Natural killer cell treated with Interleukin-12 subunit alpha and Interleukin-12 subunit beta and Interleukin-15 and Interleukin-18, amount 100 ng/mL, for 72 hours (primary cell): ENCODE results near the gene UGT1A8. TPM values are rescaled to one million over a fixed set of nuclear protein-coding genes. Genes with fewer than 3 reads are reported as not detected.

Source experiments
- ATAC-seq, 2 donors: fragments of 150-1000 bp; cut with Tn5 transposase in 1 of 2; sonication (Bioruptor Pico), chemical (Tn5 transposase) in 1 of 2; 2 replicates each; pipeline ENCODE4 v1.10.0; 2021
- DNase-seq: peaks from one replicate; pipeline ENCODE4 v3.0.0; 2022; ENCODE audit warnings: low spot score
- H3K27ac Mint-ChIP-seq, 2 donors: 1 replicate in 1 of 2; 2 replicates in 1 of 2; pipeline ENCODE4 v1.8.0; 2022; ENCODE audit warnings: mixed read lengths in 2 of 2, mild to moderate bottlenecking in 1 of 2, moderate library complexity in 1 of 2
- H3K27me3 Mint-ChIP-seq, 2 donors: 1 replicate in 1 of 2; 2 replicates in 1 of 2; pipeline ENCODE4 v1.8.0; 2022; ENCODE audit warnings: mixed read lengths in 2 of 2
- H3K36me3 Mint-ChIP-seq: one replicate; pipeline ENCODE4 v1.8.0; 2022; ENCODE audit warnings: mixed read lengths
- H3K4me1 Mint-ChIP-seq, 2 donors: 1 replicate in 1 of 2; 2 replicates in 1 of 2; pipeline ENCODE4 v1.8.0; 2022; ENCODE audit warnings: low read depth in 2 of 2, mixed read lengths in 2 of 2, mild to moderate bottlenecking in 1 of 2
- H3K4me3 Mint-ChIP-seq: one replicate; pipeline ENCODE4 v1.8.0; 2022; ENCODE audit warnings: mixed read lengths
- H3K9me3 Mint-ChIP-seq: 2 replicates; pipeline ENCODE4 v1.8.0; 2022; ENCODE audit warnings: mixed read lengths
- total RNA-seq, 2 donors: library from RNA; stranded (reverse); gene quantifications; one replicate each; pipeline ENCODE4 v1.2.3, GENCODE V29; 2022

The UGT1A8 gene
- total RNA-seq, 2 donors from 2014 or later: not detected

DNA sequence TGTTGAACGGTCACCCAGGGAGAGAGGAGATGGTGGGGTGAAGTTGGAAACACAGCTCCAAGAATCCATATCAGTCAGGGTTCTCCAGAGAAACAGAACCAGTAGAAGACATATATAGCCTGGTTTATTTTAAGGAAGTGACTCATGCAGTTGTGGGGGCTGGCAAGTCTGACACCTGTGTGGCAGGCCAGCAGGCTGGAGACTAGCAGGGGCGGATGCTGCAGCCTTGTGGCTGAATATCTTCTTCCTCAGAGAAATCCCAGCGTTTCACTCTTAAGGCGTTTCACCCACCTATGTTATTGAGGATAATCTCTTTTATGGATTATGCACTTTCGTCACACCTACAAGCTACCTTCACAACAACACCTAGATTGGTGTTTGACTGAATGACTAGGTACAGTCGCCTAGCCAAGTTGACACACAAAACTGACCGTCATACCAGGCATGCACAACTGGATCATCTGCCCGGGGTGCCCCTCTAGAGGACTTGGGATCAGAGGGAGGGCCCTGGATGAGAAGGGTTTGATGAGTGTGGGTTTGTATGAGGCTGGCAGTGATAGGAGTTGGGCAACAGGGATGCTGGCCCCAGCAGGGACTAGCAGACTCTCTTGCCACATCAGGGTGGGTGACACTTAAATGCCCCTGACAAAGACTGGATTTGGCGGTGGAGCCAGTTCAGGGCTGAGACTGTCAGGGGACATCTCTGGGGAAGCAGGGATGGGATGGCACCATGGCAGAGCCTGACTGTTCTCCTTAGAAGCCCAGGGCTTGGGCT, 184.1 kb downstream of the UGT1A8 start:
- ATAC-seq: peak in 1 of 2 donors; percentile 53
- DNase-seq: no peak
- Mint-ChIP-seq H3K4me1 (peaks cover 0 to 3% of the 10 kb centered on the region in 2 donors), H3K4me3 (no peak overlapping the region), H3K36me3 (no peaks in the 10 kb centered on the region), H3K9me3 (no peaks in the 10 kb centered on the region), H3K27me3 (peaks cover 13 to 42% of the 10 kb centered on the region in 2 donors), H3K27ac (no peak overlapping the region)

DNA sequence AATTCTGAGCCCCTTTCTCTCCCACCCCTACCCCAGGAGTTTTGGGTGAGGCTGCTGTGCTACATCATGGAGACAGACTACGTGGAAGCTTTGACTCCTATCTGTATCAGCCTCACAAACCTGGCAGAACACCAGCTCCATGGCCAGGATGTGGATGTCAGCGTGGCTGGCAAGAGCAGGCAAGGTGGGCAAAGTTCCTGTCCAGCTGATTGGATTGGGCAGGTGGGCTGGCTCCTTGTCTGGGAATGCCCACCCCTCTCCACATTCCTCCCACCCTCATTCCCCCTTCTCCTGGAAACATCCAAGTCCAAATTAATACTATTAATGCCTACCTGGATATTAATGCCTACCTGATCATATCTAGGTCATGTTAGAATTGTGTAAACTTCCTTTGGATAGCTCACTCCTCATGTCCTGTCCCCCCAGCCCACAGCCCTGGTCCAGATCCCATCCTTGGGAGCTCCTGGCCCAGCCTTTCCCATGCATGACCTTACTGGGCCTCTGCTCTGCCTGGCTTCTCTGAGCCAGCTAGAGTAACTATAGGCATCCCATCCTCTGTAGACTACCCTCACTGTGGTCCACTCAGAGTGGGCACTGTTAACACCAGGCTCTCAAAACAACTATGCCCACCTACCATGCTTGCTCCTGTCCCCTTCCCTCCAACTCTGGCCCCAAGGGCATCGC, 184.8 kb downstream of the UGT1A8 start:
- Mint-ChIP-seq H3K4me1 (peaks cover 0 to 3% of the 10 kb centered on the region in 2 donors), H3K27me3 (peaks cover 13 to 42% of the 10 kb centered on the region in 2 donors), H3K4me3 (no peak overlapping the region), H3K27ac (no peak overlapping the region), H3K9me3 (no peaks in the 10 kb centered on the region), H3K36me3 (no peaks in the 10 kb centered on the region)
- ATAC-seq (peak; percentile 24 to 29), DNase-seq (no peak)

GRCh38 chr2:233803292-233803911, 186.0 kb downstream of the UGT1A8 start:
- ATAC-seq (no peak), DNase-seq (no peak)
- H3K4me3 Mint-ChIP-seq: no peak overlapping the region
- peaks cover 0 to 3% of the 10 kb centered on the region in 2 donors for H3K4me1 Mint-ChIP-seq
- peaks cover 12 to 42% of the 10 kb centered on the region in 2 donors for H3K27me3 Mint-ChIP-seq
- H3K36me3 Mint-ChIP-seq: no peaks in the 10 kb centered on the region
- no peaks in the 10 kb centered on the region for H3K9me3 Mint-ChIP-seq
- no peak overlapping the region for H3K27ac Mint-ChIP-seq

DNA sequence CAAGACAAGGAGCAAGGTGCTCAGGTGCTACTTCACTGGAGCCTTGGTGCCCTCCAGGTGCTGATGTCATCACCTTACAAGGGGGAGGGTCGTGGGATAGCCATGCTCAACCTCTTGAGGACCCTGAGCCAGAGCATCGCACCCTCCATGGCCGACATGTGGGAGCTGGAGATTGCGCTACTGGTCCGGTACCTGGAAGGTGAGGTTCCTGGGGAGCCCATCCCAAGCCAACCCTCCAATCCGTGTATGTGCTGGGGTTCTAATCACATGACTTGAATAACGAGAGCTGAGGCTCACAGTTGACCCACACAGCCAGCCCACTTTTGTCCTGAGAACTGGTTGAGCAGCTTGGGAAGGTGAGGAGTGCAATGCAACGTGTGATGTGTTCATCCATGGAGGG, 186.6 kb downstream of the UGT1A8 start:
- DNase-seq (no peak), ATAC-seq (no peak)
- no peaks in the 10 kb centered on the region for H3K36me3 Mint-ChIP-seq
- H3K4me1 Mint-ChIP-seq: peaks cover 0 to 3% of the 10 kb centered on the region in 2 donors
- no peaks in the 10 kb centered on the region for H3K9me3 Mint-ChIP-seq
- H3K27ac Mint-ChIP-seq: no peak overlapping the region
- H3K27me3 Mint-ChIP-seq: peaks cover 11 to 42% of the 10 kb centered on the region in 2 donors
- no peak overlapping the region for H3K4me3 Mint-ChIP-seq

GRCh38 chr2:233807215-233807865, 189.9 kb downstream of the UGT1A8 start:
- ATAC-seq: no peak
- Mint-ChIP-seq H3K27me3 (peaks cover 17 to 40% of the 10 kb centered on the region in 2 donors), H3K9me3 (no peaks in the 10 kb centered on the region), H3K36me3 (no peaks in the 10 kb centered on the region), H3K4me3 (no peak overlapping the region), H3K27ac (no peak overlapping the region), H3K4me1 (no peaks in the 10 kb centered on the region)
- peak; percentile 60 for DNase-seq

DNA sequence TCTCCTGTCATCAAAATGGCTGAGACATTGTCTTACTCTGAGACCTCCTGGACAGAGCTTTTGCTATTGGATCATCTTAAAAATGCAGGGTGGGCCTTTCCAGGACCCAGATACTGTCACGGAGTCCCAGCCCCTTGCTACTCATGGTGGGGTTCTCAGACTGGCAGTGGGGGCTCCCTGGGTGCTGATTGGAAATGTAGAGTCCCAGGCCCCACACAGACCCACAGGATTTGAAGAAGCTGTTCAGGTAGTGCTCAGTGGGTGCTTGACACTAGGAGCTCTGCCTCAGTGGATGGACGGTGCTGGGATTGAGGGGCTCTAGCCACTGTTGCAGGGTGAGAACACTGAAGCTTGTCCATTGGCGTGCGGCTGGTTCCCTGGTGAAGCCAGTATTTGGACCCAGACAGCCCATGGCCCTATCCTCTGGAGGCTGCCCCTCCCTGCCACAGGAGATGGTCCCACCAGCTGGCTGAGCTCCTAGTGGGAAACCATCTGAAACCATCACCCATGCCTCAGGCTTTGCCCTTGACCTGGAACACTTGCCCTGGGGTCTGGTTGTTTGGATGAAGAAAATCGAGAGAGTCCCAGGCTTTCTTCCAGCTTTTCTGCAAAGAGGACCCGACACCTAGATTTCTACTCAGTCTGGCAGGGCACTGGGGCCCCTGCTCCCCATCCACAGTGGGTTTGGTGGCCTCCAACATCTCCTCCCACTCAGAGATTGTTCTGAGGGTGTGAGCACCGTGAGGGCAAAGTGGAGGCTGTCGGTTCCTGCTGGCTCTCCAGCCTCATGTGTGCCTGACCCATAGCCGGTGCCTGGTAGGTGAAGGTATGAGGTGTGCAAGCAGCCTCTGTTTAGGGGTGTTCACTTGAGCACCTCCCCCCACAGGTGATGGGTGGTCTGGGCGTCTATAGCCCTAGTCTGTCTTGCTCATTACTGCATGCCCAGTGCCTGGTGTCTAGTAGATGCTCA, 190.8 kb downstream of the UGT1A8 start:
- no peaks in the 10 kb centered on the region for H3K4me1 Mint-ChIP-seq
- no peaks in the 10 kb centered on the region for H3K9me3 Mint-ChIP-seq
- H3K36me3 Mint-ChIP-seq: no peaks in the 10 kb centered on the region
- DNase-seq (peak; percentile 42), ATAC-seq (no peak)
- peaks cover 18 to 32% of the 10 kb centered on the region in 2 donors for H3K27me3 Mint-ChIP-seq
- H3K27ac Mint-ChIP-seq: no peak overlapping the region
- no peak overlapping the region for H3K4me3 Mint-ChIP-seq

GRCh38 chr2:233810385-233810784, 193.0 kb downstream of the UGT1A8 start:
- H3K27me3 Mint-ChIP-seq: peaks cover 24 to 25% of the 10 kb centered on the region in 2 donors

GRCh38 chr2:233811087-233811486, 193.7 kb downstream of the UGT1A8 start:
- H3K27ac Mint-ChIP-seq: no peak overlapping the region
- peaks cover 23 to 24% of the 10 kb centered on the region in 2 donors for H3K27me3 Mint-ChIP-seq
- DNase-seq (peak; percentile 34), ATAC-seq (no peak)
- H3K9me3 Mint-ChIP-seq: no peaks in the 10 kb centered on the region
- H3K36me3 Mint-ChIP-seq: no peaks in the 10 kb centered on the region
- no peaks in the 10 kb centered on the region for H3K4me1 Mint-ChIP-seq
- no peak overlapping the region for H3K4me3 Mint-ChIP-seq

More at GRCh38 chr2:233810385-233810784, 193.0 kb downstream of the UGT1A8 start:
- ATAC-seq (no peak), DNase-seq (peak; percentile 2)
- no peaks in the 10 kb centered on the region for H3K9me3 Mint-ChIP-seq
- no peak overlapping the region for H3K4me3 Mint-ChIP-seq
- H3K27ac Mint-ChIP-seq: no peak overlapping the region
- no peaks in the 10 kb centered on the region for H3K36me3 Mint-ChIP-seq
- no peaks in the 10 kb centered on the region for H3K4me1 Mint-ChIP-seq

- H3K27me3 Mint-ChIP-seq: peaks cover 23 to 27% of the 10 kb centered on the region in 2 donors
- ATAC-seq: no peak
- peak; percentile 20 for DNase-seq
- no peak overlapping the region for H3K4me3 Mint-ChIP-seq
- H3K27ac Mint-ChIP-seq: no peak overlapping the region
- no peaks in the 10 kb centered on the region for H3K9me3 Mint-ChIP-seq
- no peaks in the 10 kb centered on the region for H3K4me1 Mint-ChIP-seq
- no peaks in the 10 kb centered on the region for H3K36me3 Mint-ChIP-seq
Observed at GRCh38 chr2:233811732-233812131, 194.3 kb downstream of the UGT1A8 start.

- Mint-ChIP-seq H3K27me3 (peaks cover 27 to 30% of the 10 kb centered on the region in 2 donors), H3K4me1 (no peaks in the 10 kb centered on the region), H3K9me3 (no peaks in the 10 kb centered on the region), H3K36me3 (no peaks in the 10 kb centered on the region), H3K27ac (no peak overlapping the region), H3K4me3 (no peak overlapping the region)
- ATAC-seq (no peak), DNase-seq (peak; percentile 25)
Observed at GRCh38 chr2:233813236-233814055, 196.0 kb downstream of the UGT1A8 start.

GRCh38 chr2:233814056-233814835, 196.8 kb downstream of the UGT1A8 start:
- H3K27ac Mint-ChIP-seq: no peak overlapping the region
- no peak for ATAC-seq
- H3K4me1 Mint-ChIP-seq: no peaks in the 10 kb centered on the region
- DNase-seq: no peak
- no peaks in the 10 kb centered on the region for H3K36me3 Mint-ChIP-seq
- peaks cover 27 to 30% of the 10 kb centered on the region in 2 donors for H3K27me3 Mint-ChIP-seq
- H3K9me3 Mint-ChIP-seq: no peaks in the 10 kb centered on the region
- H3K4me3 Mint-ChIP-seq: no peak overlapping the region
